ENCODE results near the gene SDHB. TPM values are rescaled to one million over a fixed set of nuclear protein-coding genes. Genes with fewer than 3 reads are reported as not detected.
A peak's percentile ranks its signal among the peaks of the same experiment; 100 is the strongest.

The SDHB gene
- total RNA-seq, result 46.3 and 51.6 TPM in 2 replicates
- long read RNA-seq, transcript SDHB-201 (8 exons, 1,153 nt), result major isoform, 27 of 42 reads
- long read RNA-seq, partial matches to known transcripts, result 8 of 42 reads
- long read RNA-seq, other reads (novel, unspliced or antisense), result 6 of 42 reads

DNA sequence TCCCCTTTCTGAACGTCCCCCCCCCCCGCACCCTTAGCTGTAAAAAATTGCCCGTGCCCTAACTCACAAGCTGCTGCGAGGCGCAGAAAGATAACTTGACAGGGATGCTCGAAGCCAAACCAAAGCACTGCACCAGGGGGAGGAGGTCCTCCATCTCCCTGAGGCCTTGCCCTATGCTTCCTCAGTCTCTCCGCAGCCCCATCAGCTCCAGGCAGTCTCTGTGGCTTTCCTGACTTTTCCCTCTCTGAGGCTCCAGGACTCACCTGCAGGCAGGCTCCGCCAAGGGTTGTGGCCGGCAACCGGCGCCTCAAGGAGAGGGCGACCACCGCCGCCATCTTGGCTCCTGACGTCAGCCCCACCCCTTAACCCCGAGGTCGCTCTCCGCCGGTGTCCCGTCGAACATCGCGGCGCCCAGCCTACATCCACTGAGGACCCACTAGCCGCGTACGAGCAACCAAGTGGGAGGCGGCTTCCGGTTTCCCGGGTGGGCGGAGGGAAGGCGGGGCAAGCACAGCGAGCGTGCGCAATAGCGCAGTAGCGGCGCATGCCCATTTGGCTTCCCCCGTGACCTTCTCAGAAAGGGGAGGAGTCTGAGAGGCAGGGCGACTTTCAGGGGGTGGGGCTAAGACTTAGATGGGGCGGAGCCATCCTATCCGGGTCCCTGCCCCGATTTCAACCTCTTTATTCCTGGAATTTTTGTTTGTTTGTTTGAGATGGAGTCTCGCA lies at the start of gene SDHB:
Gene SDHB, minus strand, starts transcription at position 348 of the 726 bp plus-strand sequence. Its CDS starts 13 bp downstream, at position 335.
- Mint-ChIP-seq H3K4me3 (ENCODE audit: low read depth) (peak within 1 kb of the TSS; percentile 97), H3K9me3 (ENCODE audit: low read depth) (no peaks in the 10 kb centered on the region), H3K27me3 (peaks cover 7% of the 10 kb centered on the region), H3K4me1 (ENCODE audit: low read depth) (peaks cover 12% of the 10 kb centered on the region), H3K36me3 (ENCODE audit: insufficient read depth) (no peaks in the 10 kb centered on the region), H3K27ac (peak within 1 kb of the TSS; percentile 99)
- DNase-seq (ENCODE audit: low spot score, unreplicated experiment), result peak; percentile 98
- TF ChIP-seq, protein P1, sequence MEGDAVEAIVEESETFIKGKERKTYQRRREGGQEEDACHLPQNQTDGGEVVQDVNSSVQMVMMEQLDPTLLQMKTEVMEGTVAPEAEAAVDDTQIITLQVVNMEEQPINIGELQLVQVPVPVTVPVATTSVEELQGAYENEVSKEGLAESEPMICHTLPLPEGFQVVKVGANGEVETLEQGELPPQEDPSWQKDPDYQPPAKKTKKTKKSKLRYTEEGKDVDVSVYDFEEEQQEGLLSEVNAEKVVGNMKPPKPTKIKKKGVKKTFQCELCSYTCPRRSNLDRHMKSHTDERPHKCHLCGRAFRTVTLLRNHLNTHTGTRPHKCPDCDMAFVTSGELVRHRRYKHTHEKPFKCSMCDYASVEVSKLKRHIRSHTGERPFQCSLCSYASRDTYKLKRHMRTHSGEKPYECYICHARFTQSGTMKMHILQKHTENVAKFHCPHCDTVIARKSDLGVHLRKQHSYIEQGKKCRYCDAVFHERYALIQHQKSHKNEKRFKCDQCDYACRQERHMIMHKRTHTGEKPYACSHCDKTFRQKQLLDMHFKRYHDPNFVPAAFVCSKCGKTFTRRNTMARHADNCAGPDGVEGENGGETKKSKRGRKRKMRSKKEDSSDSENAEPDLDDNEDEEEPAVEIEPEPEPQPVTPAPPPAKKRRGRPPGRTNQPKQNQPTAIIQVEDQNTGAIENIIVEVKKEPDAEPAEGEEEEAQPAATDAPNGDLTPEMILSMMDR (IDR thresholded peaks at IDR 0.05; ENCODE audit: unreplicated experiment), result no peak

DNA sequence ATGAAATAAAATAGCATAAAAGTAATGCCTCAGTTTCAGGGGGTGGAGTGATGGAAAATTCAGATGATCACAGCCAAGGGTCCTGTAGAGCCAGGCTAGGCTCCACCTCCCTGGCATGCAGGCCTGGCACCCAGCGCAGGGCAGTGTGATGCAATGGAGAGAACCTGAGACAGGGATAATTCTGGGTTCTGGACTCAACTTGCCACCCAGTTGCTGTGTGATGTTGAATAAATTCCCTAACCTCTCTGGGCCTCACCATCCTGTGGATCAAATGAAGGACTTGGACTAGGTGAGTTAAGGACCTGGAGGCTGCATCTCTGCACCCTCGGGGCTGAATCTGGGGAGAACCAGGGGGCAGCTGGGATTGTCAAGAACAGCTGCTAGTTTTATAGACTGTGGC lies 48.4 kb upstream of the SDHB start:
- H3K4me3 Mint-ChIP-seq (ENCODE audit: low read depth), result no peak overlapping the region
- no peak for DNase-seq (ENCODE audit: low spot score, unreplicated experiment)
- no peaks in the 10 kb centered on the region for H3K36me3 Mint-ChIP-seq (ENCODE audit: insufficient read depth)

DNA sequence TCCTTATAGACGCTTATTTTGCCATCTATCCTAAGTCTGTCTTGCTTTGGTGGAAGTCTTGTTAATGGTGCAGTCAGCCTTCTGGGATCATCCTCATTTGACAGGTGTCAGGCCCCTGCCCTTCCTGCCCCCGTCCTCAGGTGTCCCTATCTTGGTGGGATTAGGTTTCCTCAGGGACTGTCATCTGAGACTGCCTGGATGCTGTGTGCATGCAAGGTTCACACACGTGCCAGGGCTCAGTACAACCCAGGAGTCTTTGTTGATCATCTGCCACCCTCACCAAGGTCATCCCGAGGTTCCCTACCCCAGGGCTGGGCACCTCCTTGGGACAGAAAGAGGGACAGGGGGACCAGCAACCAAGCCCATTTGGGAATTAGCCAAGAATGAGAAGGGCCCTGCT lies 47.4 kb upstream of the SDHB start:
- Mint-ChIP-seq H3K4me1 (ENCODE audit: low read depth) (peaks cover 2% of the 10 kb centered on the region), H3K9me3 (ENCODE audit: low read depth) (no peaks in the 10 kb centered on the region), H3K36me3 (ENCODE audit: insufficient read depth) (no peaks in the 10 kb centered on the region), H3K27ac (no peak overlapping the region), H3K4me3 (ENCODE audit: low read depth) (no peak overlapping the region), H3K27me3 (peaks cover 3% of the 10 kb centered on the region)
- TF ChIP-seq, protein P1 (IDR thresholded peaks at IDR 0.05; ENCODE audit: unreplicated experiment), result no peak
- no peak for DNase-seq (ENCODE audit: low spot score, unreplicated experiment)

More for the DNA sequence above, 48.4 kb upstream of the SDHB start:
- Mint-ChIP-seq H3K27ac (no peak overlapping the region), H3K4me1 (ENCODE audit: low read depth) (peaks cover 2% of the 10 kb centered on the region), H3K27me3 (peaks cover 8% of the 10 kb centered on the region), H3K9me3 (ENCODE audit: low read depth) (no peaks in the 10 kb centered on the region)
- TF ChIP-seq, protein P1 (IDR thresholded peaks at IDR 0.05; ENCODE audit: unreplicated experiment), result no peak

DNA sequence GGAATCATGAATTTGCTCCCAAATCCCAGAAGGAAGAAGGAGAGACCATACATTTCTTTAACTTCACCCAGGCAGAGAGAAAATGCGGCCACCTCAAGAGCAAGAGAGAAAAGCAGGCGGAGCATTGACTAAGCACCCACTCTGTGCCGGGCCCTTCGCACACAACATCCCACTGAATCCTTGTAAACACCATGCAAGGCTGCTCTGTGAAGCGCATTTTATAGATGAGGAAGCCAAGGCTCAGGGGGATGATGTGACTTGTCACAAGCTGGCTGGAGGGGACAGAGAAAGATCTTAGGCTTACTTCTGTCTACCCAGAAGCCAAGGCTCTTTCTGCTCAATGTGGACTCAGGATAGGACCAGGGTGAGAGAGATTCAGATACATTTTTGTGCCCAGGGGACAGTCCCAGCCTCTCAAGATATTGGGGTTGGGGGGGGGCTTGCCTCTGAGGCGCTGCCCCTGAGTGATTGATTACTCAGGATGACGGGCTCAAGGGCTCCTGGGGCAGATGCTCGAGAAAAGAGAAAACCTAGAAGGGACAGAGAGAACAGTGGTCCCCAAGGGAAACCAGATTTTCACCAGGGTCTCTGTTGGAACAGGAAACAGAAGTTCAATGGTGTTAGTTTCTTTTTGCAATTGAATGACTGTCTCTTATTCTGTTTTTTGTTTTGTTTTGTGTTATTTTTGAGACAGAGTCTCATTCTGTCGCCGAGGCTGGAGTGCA lies 45.9 kb upstream of the SDHB start:
- DNase-seq (ENCODE audit: low spot score, unreplicated experiment), result no peak
- H3K4me3 Mint-ChIP-seq (ENCODE audit: low read depth), result no peak overlapping the region
- H3K27ac Mint-ChIP-seq, result no peak overlapping the region

More for the DNA sequence above, 45.9 kb upstream of the SDHB start:
- Mint-ChIP-seq H3K4me1 (ENCODE audit: low read depth) (no peaks in the 10 kb centered on the region), H3K36me3 (ENCODE audit: insufficient read depth) (no peaks in the 10 kb centered on the region), H3K27me3 (peaks cover 11% of the 10 kb centered on the region), H3K9me3 (ENCODE audit: low read depth) (no peaks in the 10 kb centered on the region)
- TF ChIP-seq, protein P1 (IDR thresholded peaks at IDR 0.05; ENCODE audit: unreplicated experiment), result no peak
